GM04503 (cell line): ENCODE data around the gene P2RY8.
"Not testable (repeated sequence)": the region's sequence is repeated elsewhere in the genome, so short reads cannot be mapped to it uniquely, and the experiment has no call there.

ENCODE experiments used
- DNase-seq: peaks from one replicate; pipeline ENCODE4 v3.0.0-alpha.2; 2012; ENCODE audit warnings: low read depth

Gene P2RY8

GRCh38 chrX:1444561-1445500 lies 92.2 kb downstream of the P2RY8 start:
- DNase-seq, result no peak

- DNase-seq, result no peak
These were observed 93.4 kb downstream of the P2RY8 start for GRCh38 chrX:1443496-1444075.

GRCh38 chrX:1442724-1443367 lies 94.1 kb downstream of the P2RY8 start:
- no peak for DNase-seq

- DNase-seq, result no peak
These were observed 94.8 kb downstream of the P2RY8 start for GRCh38 chrX:1442016-1442665.

- no peak for DNase-seq
These were observed 96.5 kb downstream of the P2RY8 start for GRCh38 chrX:1440506-1440905.

- no peak for DNase-seq
These were observed 101.6 kb downstream of the P2RY8 start for GRCh38 chrX:1435241-1435895.

- no peak for DNase-seq
These were observed 102.1 kb downstream of the P2RY8 start for GRCh38 chrX:1434871-1435240.

GRCh38 chrX:1433646-1434357 lies 103.2 kb downstream of the P2RY8 start:
- no peak for DNase-seq

GRCh38 chrX:1430451-1430850 lies 106.5 kb downstream of the P2RY8 start:
- no peak for DNase-seq

- DNase-seq, result no peak
These were observed 109.2 kb downstream of the P2RY8 start for GRCh38 chrX:1427756-1428155.

GRCh38 chrX:1426321-1426720 lies 110.7 kb downstream of the P2RY8 start:
- DNase-seq, result not testable (repeated sequence)

GRCh38 chrX:1425381-1425780 lies 111.6 kb downstream of the P2RY8 start:
- no peak for DNase-seq

GRCh38 chrX:1424147-1424851 lies 112.7 kb downstream of the P2RY8 start:
- no peak for DNase-seq

GRCh38 chrX:1423215-1423614 lies 113.8 kb downstream of the P2RY8 start:
- no peak for DNase-seq

- DNase-seq, result no peak
These were observed 114.9 kb downstream of the P2RY8 start for GRCh38 chrX:1422135-1422465.

- no peak for DNase-seq
These were observed 115.4 kb downstream of the P2RY8 start for GRCh38 chrX:1421433-1422134.

- no peak for DNase-seq
These were observed 116.6 kb downstream of the P2RY8 start for GRCh38 chrX:1420371-1420770.

- DNase-seq, result no peak
These were observed 117.2 kb downstream of the P2RY8 start for GRCh38 chrX:1419545-1420355.

GRCh38 chrX:1418901-1419544 lies 118.0 kb downstream of the P2RY8 start:
- DNase-seq, result no peak
